NCI-H774 (cell line): ENCODE results near the gene WDR81.
"Not testable (repeated sequence)": the region's sequence is repeated elsewhere in the genome, so short reads cannot be mapped to it uniquely, and the experiment has no call there.

Source experiments
- DNase-seq: peaks from one replicate; lab custom pipeline; 2025; lab: John Stamatoyannopoulos, UW

Gene WDR81

GRCh38 chr17:1713160-1713877 is 11.2 kb upstream of the WDR81 start:
- DNase-seq: no peak

- DNase-seq: no peak
Measured at GRCh38 chr17:1713878-1714426, 10.6 kb upstream of the WDR81 start.

GRCh38 chr17:1714427-1714979 is 10.0 kb upstream of the WDR81 start:
- DNase-seq: no peak

- DNase-seq: no peak
Measured at GRCh38 chr17:1714980-1715802, 9.3 kb upstream of the WDR81 start.

- DNase-seq: no peak
Measured at GRCh38 chr17:1715803-1716075, 8.8 kb upstream of the WDR81 start.

GRCh38 chr17:1716076-1716911 is 8.2 kb upstream of the WDR81 start:
- peak; percentile 96 for DNase-seq

- DNase-seq: peak; percentile 86
Measured at GRCh38 chr17:1716912-1717695, 7.4 kb upstream of the WDR81 start.

- DNase-seq: no peak
Measured at GRCh38 chr17:1718362-1719165, 5.9 kb upstream of the WDR81 start.

GRCh38 chr17:1720856-1721386 is 3.6 kb upstream of the WDR81 start:
- DNase-seq: peak; percentile 14

- DNase-seq: not testable (repeated sequence)
Measured at GRCh38 chr17:1722022-1722421, 2.5 kb upstream of the WDR81 start.

- DNase-seq: no peak
Measured at GRCh38 chr17:1724869-1725641, 551 bp downstream of the WDR81 start.

- DNase-seq: no peak
Measured at GRCh38 chr17:1725642-1726511, 1.4 kb downstream of the WDR81 start.

GRCh38 chr17:1726626-1727257 is 2.2 kb downstream of the WDR81 start:
- no peak for DNase-seq

- DNase-seq: no peak
Measured at GRCh38 chr17:1727258-1727789, 2.8 kb downstream of the WDR81 start.

- DNase-seq: no peak
Measured at GRCh38 chr17:1727876-1728630, 3.5 kb downstream of the WDR81 start.

- DNase-seq: no peak
Measured at GRCh38 chr17:1729966-1730325, 5.4 kb downstream of the WDR81 start.
